Jurkat, Clone E6-1 (cell line): Measurements from ENCODE around the gene ADPRHL1.
"Not testable (repeated sequence)": the region's sequence is repeated elsewhere in the genome, so short reads cannot be mapped to it uniquely, and the experiment has no call there.

Experiments
- DNase-seq: peaks from one replicate; pipeline ENCODE4 v3.0.0-alpha.2; 2011; ENCODE audit warnings: low read depth, low spot score
- H3K4me3 ChIP-seq: 2 replicates; pipeline ENCODE4 v1.5.1; 2011; ENCODE audit warnings: mild to moderate bottlenecking, low read length, control low read depth, moderate library complexity

Gene ADPRHL1

GRCh38 chr13:113394339-113394640 is 59.0 kb downstream of the ADPRHL1 start:
- peak overlapping the region; percentile 20; the same call in 1 of the 2 replicates for H3K4me3 ChIP-seq

GRCh38 chr13:113393563-113394338 is 59.5 kb downstream of the ADPRHL1 start:
- peak; percentile 66 for DNase-seq
- peak overlapping the region; percentile 88 for H3K4me3 ChIP-seq

More at GRCh38 chr13:113394339-113394640, 59.0 kb downstream of the ADPRHL1 start:
- DNase-seq: no peak

GRCh38 chr13:113393226-113393562 is 60.1 kb downstream of the ADPRHL1 start:
- DNase-seq: no peak
- H3K4me3 ChIP-seq: peak overlapping the region; percentile 88

- H3K4me3 ChIP-seq: no peak overlapping the region
- DNase-seq: no peak
Measured at GRCh38 chr13:113390874-113391497, 62.3 kb downstream of the ADPRHL1 start.

GRCh38 chr13:113389586-113389985 is 63.7 kb downstream of the ADPRHL1 start:
- DNase-seq: not testable (repeated sequence)

GRCh38 chr13:113387396-113387795 is 65.9 kb downstream of the ADPRHL1 start:
- no peak overlapping the region for H3K4me3 ChIP-seq
- DNase-seq: no peak

More at GRCh38 chr13:113389586-113389985, 63.7 kb downstream of the ADPRHL1 start:
- not testable (repeated sequence) for H3K4me3 ChIP-seq

- DNase-seq: no peak
- no peak overlapping the region for H3K4me3 ChIP-seq
Measured at GRCh38 chr13:113383089-113383488, 70.2 kb downstream of the ADPRHL1 start.

GRCh38 chr13:113382542-113382941 is 70.7 kb downstream of the ADPRHL1 start:
- DNase-seq, H3K4me3 ChIP-seq: not testable (repeated sequence)

GRCh38 chr13:113378825-113379224 is 74.5 kb downstream of the ADPRHL1 start:
- H3K4me3 ChIP-seq: no peak overlapping the region
- DNase-seq: no peak

GRCh38 chr13:113374511-113375175 is 78.6 kb downstream of the ADPRHL1 start:
- no peak overlapping the region for H3K4me3 ChIP-seq
- DNase-seq: no peak

GRCh38 chr13:113373811-113374485 is 79.3 kb downstream of the ADPRHL1 start:
- no peak for DNase-seq
- H3K4me3 ChIP-seq: no peak overlapping the region

- not testable (repeated sequence) for DNase-seq, H3K4me3 ChIP-seq
Measured at GRCh38 chr13:113371701-113372100, 81.6 kb downstream of the ADPRHL1 start.

GRCh38 chr13:113371061-113371460 is 82.2 kb downstream of the ADPRHL1 start:
- no peak overlapping the region for H3K4me3 ChIP-seq
- DNase-seq: no peak

GRCh38 chr13:113369881-113370280 is 83.4 kb downstream of the ADPRHL1 start:
- no peak for DNase-seq
- no peak overlapping the region for H3K4me3 ChIP-seq

- no peak overlapping the region for H3K4me3 ChIP-seq
- no peak for DNase-seq
Measured at GRCh38 chr13:113369189-113369588, 84.1 kb downstream of the ADPRHL1 start.

- DNase-seq, H3K4me3 ChIP-seq: not testable (repeated sequence)
Measured at GRCh38 chr13:113368353-113368752, 84.9 kb downstream of the ADPRHL1 start.

GRCh38 chr13:113367771-113368170 is 85.5 kb downstream of the ADPRHL1 start:
- H3K4me3 ChIP-seq: no peak overlapping the region
- no peak for DNase-seq

- no peak overlapping the region for H3K4me3 ChIP-seq
Measured at GRCh38 chr13:113367020-113367560, 86.2 kb downstream of the ADPRHL1 start.

GRCh38 chr13:113365971-113366588 is 87.2 kb downstream of the ADPRHL1 start:
- no peak for DNase-seq
- H3K4me3 ChIP-seq: no peak overlapping the region

More at GRCh38 chr13:113367020-113367560, 86.2 kb downstream of the ADPRHL1 start:
- no peak for DNase-seq
